SKM-1 treated with dmso at 0.1 percent for 144 hours (cell line): ENCODE data around the gene ACSS2.
"Not testable (repeated sequence)": the region's sequence is repeated elsewhere in the genome, so short reads cannot be mapped to it uniquely, and the experiment has no call there.

Source experiments
- DNase-seq: peaks from one replicate; lab custom pipeline; 2025; ENCODE audit not compliant: unreplicated experiment; lab: John Stamatoyannopoulos, UW

ACSS2 gene

GRCh38 chr20:34873583-34874093 lies 2.8 kb upstream of the ACSS2 start:
- DNase-seq, result no peak

DNA sequence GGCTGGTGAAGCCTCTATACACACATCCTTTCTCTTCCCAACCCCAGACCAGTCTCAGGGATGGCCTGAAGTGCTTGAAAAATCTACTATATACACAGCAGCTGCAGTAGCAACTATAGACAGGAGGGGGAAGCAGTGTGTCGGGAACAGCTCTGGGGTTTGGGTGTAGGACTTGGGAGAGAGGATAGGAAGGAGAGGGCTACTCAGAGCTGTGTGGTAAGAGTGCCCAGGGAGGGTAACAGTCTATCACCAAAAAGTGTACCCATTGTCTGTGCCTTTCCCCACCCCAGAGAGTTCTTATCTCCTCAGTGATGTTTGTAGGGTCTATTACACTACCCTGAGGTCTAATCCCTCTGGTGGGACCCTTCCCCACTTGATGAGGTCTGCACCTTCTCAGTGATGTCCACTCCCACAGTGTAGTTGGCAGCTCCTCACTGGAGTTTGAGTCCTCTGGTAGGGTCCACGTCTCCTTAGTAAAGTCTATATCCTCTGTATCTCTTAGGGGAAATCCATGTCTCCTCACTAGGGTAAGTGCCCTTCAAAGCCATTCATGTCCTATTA lies 2.2 kb upstream of the ACSS2 start:
- DNase-seq, result peak; percentile 73

DNA sequence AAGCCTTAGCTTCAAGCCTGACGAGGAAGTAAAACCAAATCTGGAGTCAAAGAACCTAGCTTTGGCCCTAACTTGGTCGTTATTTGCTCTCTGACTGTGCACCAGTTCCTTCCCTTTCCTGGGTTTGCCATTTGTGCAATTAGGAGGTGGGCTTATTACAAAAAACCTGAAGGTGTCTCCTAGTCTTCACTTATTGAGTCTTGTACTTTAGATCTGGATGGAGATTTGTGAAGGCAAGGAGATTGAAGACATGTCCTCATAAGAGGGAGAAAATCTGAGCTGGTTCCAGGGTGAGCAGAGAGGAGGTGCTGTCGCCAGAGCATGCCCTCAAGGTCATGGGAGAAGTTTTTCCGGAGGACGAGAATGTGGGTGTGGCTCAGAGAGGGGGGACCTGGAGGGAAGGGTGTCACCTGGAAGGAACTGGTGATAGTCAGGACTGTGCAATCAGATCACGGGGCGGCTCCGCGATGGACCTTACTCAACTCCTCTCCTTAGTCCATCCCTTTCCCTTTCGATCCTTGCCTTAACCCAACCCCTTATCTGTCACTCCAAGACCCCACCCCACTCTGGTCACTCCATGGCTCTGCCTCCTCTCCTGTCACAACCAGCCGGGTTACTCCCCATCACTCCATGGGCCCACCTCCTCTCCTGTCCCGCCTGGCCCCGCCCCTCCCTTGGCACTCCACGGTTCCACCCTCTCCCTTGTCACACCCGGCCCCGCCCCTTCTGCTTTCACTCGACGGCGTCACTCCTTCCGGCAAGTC lies 588 bp upstream of the ACSS2 start:
- peak; percentile 99 for DNase-seq

- no peak for DNase-seq
These were observed 3.9 kb downstream of the ACSS2 start for GRCh38 chr20:34880215-34880850.

GRCh38 chr20:34880971-34881370 lies 4.6 kb downstream of the ACSS2 start:
- not testable (repeated sequence) for DNase-seq

DNA sequence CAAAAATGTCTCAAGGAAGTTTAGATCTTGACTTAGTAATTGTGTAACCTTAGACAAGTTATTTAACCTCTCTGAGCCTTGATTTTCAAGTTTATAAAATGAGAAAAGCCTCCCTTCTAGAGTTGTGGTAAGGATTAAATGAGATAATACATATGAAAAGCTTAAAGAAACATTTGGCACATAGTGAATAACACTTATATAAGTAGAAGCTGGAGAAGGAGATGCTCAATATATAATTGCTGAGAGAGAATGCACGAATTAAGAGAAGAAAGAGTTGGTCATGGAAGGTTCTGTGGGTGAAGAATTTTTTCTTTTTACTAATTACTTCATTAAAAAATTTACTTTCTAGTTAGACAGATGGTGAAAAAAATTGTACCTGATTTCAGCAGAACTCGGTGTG lies 5.3 kb downstream of the ACSS2 start:
- no peak for DNase-seq

- no peak for DNase-seq
These were observed 6.8 kb downstream of the ACSS2 start for GRCh38 chr20:34883087-34883688.

- no peak for DNase-seq
These were observed 7.4 kb downstream of the ACSS2 start for GRCh38 chr20:34883809-34884208.

- DNase-seq, result no peak
These were observed 7.8 kb downstream of the ACSS2 start for GRCh38 chr20:34884260-34884659.

DNA sequence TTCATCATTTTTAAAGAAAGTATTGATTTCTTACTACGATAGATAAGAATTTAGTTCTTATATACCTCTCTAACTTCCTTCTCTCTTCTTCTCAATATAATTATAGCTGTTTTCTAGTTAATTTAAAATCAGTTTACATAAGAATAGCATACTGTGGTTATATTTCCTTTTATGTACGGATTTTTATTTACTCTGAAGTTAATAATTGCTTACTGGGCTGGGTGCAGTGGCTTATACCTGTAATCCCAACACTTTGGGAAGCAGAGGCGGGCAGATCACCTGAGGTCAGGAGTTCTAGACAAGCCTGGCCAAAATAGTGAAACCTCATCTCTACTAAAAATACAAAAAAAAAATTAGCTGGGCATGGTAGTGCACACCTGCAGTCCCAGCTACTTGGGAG lies 9.7 kb downstream of the ACSS2 start:
- no peak for DNase-seq

DNA sequence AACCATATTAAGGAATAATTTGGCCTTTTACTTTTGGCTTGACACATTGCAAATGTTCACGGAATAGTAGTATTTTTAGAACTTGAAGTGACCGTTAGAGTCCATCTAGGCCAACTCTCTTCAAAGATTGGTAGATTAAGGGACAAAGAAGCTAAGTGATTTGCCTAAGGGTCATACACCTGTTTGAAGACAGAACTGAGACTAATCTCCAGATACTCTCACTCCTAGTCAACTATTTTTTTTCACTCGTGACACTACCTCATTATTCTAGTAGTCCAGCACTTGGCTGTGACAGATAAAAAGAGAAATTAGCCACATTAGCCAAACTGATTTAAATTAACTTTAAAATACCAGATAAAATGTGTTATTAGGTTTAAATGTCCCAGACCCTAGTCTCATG lies 10.6 kb downstream of the ACSS2 start:
- DNase-seq, result no peak

GRCh38 chr20:34888468-34888867 lies 12.1 kb downstream of the ACSS2 start:
- no peak for DNase-seq

DNA sequence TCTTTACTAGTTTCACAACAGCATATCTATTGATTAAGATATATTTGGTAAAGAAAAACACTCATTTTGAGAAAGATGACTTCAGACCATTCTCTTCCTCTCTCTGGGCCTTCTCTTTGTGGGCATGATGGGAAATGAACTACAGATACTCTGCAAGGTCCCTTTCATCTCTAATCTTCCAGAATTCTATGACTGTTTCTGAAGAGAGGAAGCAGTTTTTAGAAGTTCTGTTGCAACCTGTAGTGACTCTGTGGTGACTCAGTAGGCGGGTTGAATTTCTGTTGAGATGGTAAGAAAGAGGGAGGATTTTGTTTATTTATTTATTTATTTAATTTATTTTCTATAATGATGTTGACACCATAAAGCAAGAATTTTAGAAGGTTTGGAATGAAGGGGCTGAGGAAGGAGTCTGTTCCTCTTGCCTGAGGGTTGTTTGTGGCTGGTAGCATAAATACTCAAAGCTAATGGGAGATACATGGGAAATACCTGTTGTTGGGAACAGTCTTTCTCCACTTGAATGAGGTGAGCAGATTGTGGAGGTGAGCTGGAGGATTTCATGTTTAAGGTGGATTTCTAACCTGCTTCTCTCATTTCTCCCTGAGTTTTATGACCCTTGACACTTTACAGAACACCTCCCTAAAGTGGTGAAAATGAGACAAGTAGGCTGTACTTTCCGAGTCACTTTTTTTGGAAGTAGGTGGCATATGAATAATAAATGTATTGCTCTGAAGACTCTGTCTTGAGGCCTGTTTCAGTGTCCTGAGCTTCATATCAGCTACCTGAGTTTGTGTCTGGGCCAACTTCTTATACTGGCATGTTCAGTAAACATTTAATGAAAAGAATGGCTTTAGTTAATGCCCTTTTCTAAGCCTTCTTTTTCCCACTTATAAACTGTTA lies 15.0 kb downstream of the ACSS2 start:
- DNase-seq, result peak; percentile 84

DNA sequence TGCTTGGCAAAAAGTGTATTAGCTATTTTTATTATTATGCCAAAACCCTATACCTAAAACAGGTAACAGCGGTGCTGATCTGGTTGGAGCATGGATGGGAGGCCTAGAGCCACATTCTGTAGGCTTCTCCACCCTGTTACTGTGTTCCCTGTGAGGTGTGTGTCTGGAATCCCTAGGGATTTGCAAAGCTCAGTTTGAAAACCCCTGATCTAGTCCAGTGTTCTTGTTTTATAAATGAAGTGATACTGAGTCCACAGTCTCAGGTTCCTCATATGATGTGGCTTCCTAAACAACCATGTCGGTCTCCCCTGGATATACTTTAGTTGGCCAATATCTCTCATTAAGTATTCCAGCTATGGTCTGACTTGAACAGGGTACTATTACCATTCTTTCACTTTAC lies 16.3 kb downstream of the ACSS2 start:
- DNase-seq, result no peak

DNA sequence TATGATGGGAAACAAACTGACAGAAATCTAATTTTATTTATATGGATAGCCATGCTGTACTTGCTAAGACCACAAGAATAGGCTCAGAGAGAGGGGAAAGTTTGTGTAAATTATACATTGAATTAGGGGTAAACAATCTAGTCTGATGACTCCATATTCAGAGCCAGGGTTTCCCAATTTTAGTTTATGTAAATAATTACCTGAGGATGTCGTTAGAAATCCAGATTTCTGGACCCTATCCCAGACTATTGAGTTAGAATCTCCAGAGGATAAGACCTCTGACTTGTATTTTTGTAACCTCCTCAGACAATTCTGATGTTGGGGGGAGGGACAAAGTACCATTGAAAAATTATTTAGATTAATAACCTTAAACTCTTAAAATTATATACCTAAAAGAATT lies 18.3 kb downstream of the ACSS2 start:
- no peak for DNase-seq

GRCh38 chr20:34895465-34895864 lies 19.1 kb downstream of the ACSS2 start:
- no peak for DNase-seq

DNA sequence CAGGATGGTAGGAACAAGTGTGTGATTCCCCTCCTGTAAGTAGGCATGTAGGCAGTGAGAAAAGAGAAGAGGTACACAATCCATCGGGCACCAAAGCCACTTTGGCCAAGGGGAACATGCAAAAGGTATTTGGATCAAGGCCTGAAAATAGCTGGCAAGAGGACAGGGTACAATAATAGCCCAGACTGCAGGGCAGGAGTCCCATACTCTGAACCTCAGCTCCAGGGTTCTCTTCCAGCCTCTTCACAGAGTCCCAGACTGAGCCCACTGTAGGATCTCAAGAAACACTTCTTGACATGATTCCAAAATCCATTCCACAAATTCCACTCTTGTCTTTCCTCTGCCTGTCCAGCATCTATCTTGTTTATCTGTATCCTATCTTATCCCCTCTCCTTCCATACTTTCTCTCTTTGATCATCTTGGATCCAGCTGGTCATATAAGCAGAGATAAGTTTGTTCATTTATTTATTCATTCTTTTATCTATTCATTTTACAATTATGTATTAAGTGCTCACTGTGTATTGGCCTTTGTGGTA lies 19.7 kb downstream of the ACSS2 start:
- no peak for DNase-seq

DNA sequence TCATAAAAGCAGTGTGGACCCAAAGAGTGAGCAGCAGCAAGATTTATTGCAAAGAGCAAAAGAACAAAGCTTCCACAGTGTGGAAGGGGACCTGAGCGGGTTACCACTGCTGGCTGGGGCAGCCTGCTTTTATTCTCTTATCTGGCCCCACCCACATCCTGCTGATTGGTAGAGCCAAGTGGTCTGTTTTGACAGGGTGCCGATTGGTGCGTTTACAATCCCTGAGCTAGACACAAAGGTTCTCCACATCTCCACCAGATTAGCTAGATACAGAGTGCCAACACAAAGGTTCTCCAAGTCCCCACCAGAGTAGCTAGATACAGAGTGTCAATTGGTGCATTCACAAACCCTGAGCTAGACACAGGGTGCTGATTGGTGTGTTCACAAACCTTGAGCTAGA lies 21.7 kb downstream of the ACSS2 start:
- DNase-seq, result not testable (repeated sequence)

- DNase-seq, result not testable (repeated sequence)
These were observed 22.3 kb downstream of the ACSS2 start for GRCh38 chr20:34898731-34899130.

DNA sequence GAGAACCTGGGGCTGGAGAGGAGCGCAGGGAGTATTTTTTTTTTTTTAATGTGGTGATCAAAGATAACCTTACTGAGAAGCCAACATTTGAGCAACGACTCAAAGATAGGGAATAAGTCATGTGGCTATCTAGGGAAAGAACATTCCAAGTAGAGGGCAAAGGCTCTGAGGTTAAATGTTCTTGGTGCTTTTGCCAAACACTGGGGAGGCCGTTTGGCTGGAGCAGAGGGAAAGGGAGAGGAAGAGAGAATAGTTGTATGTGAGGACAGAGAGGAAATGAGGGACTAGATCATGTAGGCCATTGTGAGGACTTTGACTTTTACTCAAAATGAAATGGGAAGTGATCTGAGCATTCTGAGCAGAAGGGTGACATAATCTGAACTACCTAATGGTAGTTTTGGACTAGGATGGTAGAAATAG lies 27.8 kb downstream of the ACSS2 start:
- no peak for DNase-seq
